MCF 10A (cell line): ENCODE measurements around the gene HOXA3. TPM values are rescaled to one million over a fixed set of nuclear protein-coding genes. Genes with fewer than 3 reads are reported as not detected.

ENCODE experiments used
- BruUV-seq: library from RNA; stranded (reverse); fragments of 400-500 nt; replicated peaks from 2 replicates; lab custom pipeline; 2021; lab: Mats Ljungman, UMichigan
- CTCF ChIA-PET: fragments of 300-600 bp; sonication (Branson Sonifier 250); formaldehyde crosslinking; extraction: SDS; loops from one replicate; lab custom pipeline; 2021; ENCODE audit warnings: antibody characterized with exemption, inconsistent platforms; lab: Yijun Ruan, JAX
- POLR2A ChIA-PET: fragments of 300-600, 350-650 bp; sonication (Branson Sonifier 250); formaldehyde crosslinking; extraction: SDS; loops from one replicate; lab custom pipeline; 2020; ENCODE audit warnings: antibody characterized with exemption, inconsistent platforms; lab: Yijun Ruan, JAX
- DNase-seq: peaks from one replicate; pipeline ENCODE4 v3.0.0-alpha.2; 2018; ENCODE audit not compliant: unreplicated experiment
- H3K27ac Mint-ChIP-seq: one replicate; pipeline ENCODE4 v1.8.0; 2022; ENCODE audit warnings: mild to moderate bottlenecking, low read depth, mixed read lengths; ENCODE audit not compliant: unreplicated experiment
- H3K27me3 Mint-ChIP-seq: one replicate; pipeline ENCODE4 v1.8.0; 2022; ENCODE audit warnings: mixed read lengths; ENCODE audit not compliant: insufficient read depth, unreplicated experiment
- H3K36me3 Mint-ChIP-seq: one replicate; pipeline ENCODE4 v1.8.0; 2022; ENCODE audit warnings: mild to moderate bottlenecking, moderate library complexity, mixed read lengths; ENCODE audit not compliant: insufficient read depth, unreplicated experiment
- H3K4me1 Mint-ChIP-seq: one replicate; pipeline ENCODE4 v1.8.0; 2022; ENCODE audit warnings: mixed read lengths; ENCODE audit not compliant: insufficient read depth, unreplicated experiment
- H3K4me3 Mint-ChIP-seq: one replicate; pipeline ENCODE4 v1.8.0; 2022; ENCODE audit warnings: mild to moderate bottlenecking, moderate library complexity, mixed read lengths; ENCODE audit not compliant: unreplicated experiment
- H3K9me3 Mint-ChIP-seq: one replicate; pipeline ENCODE4 v1.8.0; 2022; ENCODE audit warnings: mixed read lengths; ENCODE audit not compliant: unreplicated experiment
- intact Hi-C: fragments of 100-400 bp; cut with micrococcal nuclease; formaldehyde crosslinking; loops from 2 replicates; pipeline ENCODE4 v1.14.1; 2022
- total RNA-seq: library from RNA; stranded (reverse); gene quantifications from 2 replicates; pipeline ENCODE4 v1.2.3, GENCODE V29; 2022
- TF ChIP-seq, protein P1 (sequence below): fragments of 200-600 bp; IDR thresholded peaks from one replicate; pipeline ENCODE4 v1.8.0; 2022; ENCODE audit warnings: antibody characterized with exemption, mild to moderate bottlenecking; ENCODE audit not compliant: unreplicated experiment

Gene HOXA3
- total RNA-seq, 1 experiment from 2014 or later: 8.2 TPM

DNA sequence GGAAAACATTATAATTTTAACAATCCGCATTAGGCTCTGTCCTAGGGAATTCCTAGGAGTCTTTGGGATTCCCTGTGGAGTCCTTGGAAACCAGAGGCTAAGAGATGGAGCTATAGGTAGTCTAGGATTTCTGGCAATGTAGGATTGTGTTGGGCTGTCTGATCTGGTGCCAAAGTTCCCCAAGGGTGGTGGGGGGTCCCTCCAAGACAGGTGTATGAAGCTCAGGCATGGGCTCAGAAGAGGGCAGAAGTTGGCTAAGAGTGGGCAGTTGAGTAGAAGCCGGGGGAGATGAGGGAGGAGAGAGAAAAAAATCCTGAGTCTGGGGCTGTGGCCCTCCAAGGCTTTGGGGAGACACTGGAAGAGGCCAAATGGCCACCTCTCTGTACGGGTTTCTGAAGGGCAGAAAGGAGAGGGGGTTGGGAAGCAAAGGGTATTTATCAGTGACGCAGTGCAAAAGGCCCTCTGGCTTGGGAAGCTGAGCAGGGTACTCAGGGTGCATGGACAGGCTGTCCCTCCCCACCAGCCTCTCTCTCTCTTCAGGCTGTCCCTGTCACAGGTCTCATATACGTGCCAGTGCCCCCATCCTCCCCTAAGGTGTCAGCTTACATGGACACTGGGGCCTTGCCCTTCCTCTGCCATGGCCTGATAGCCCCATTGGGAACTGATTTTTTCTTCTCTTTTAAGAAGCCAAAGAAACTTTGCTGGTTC is 5.7 kb downstream of the HOXA3 start:
- CTCF ChIA-PET: interaction anchor here (0.6 to 1.1 kb wide), 3 partner anchors 479 to 1056 kb away, joined by 3 read pairs; no protein-coding TSS in a partner anchor
- Mint-ChIP-seq H3K4me1 (peaks cover 10% of the 10 kb centered on the region), H3K9me3 (no peaks in the 10 kb centered on the region), H3K4me3 (peak overlapping the region; percentile 14), H3K36me3 (peaks cover 17% of the 10 kb centered on the region), H3K27ac (no peak overlapping the region), H3K27me3 (no peaks in the 10 kb centered on the region)
- POLR2A ChIA-PET: interaction anchor here (0.5 to 5.2 kb wide), 2 partner anchors 24 to 958 kb away, joined by 3 to 36 read pairs; no protein-coding TSS in a partner anchor
- TF ChIP-seq, protein P1, sequence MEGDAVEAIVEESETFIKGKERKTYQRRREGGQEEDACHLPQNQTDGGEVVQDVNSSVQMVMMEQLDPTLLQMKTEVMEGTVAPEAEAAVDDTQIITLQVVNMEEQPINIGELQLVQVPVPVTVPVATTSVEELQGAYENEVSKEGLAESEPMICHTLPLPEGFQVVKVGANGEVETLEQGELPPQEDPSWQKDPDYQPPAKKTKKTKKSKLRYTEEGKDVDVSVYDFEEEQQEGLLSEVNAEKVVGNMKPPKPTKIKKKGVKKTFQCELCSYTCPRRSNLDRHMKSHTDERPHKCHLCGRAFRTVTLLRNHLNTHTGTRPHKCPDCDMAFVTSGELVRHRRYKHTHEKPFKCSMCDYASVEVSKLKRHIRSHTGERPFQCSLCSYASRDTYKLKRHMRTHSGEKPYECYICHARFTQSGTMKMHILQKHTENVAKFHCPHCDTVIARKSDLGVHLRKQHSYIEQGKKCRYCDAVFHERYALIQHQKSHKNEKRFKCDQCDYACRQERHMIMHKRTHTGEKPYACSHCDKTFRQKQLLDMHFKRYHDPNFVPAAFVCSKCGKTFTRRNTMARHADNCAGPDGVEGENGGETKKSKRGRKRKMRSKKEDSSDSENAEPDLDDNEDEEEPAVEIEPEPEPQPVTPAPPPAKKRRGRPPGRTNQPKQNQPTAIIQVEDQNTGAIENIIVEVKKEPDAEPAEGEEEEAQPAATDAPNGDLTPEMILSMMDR: no peak
- BruUV-seq: no TSS peak
- DNase-seq: no peak
- intact Hi-C loops: no loop called here

DNA sequence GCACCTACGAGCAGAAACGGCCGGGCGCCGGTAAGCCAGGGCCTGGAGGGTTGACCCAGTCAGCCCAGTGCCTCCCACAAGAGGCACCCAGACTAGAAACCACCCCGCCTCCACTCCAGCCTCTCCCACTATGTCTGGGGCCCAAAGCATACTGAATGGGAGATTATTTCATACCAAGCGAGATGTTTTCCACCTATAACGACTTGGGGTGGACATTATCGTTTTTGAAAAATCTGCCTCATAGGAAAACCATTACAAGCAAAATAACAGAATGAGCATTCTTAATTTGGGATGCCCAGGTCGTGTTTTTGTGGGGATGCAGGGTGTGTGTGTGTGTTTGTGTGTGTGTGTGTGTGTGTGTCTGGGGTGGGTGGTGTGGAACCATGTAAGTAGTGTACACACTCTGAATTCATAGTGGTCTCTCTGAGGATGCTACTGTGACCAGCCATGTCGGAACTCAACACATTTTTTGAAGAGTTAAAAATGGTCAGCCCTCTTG is 6.4 kb downstream of the HOXA3 start:
- intact Hi-C loops: no loop called here
- H3K4me1 Mint-ChIP-seq: peaks cover 14% of the 10 kb centered on the region
- no peaks in the 10 kb centered on the region for H3K27me3 Mint-ChIP-seq
- no peak for DNase-seq
- TF ChIP-seq, protein P1: no peak
- H3K36me3 Mint-ChIP-seq: peaks cover 24% of the 10 kb centered on the region
- CTCF ChIA-PET: interaction anchor here (0.6 to 2.9 kb wide), 5 partner anchors 46 to 1056 kb away, joined by 3 to 16 read pairs (median 3); no protein-coding TSS in a partner anchor
- no TSS peak for BruUV-seq
- H3K9me3 Mint-ChIP-seq: no peaks in the 10 kb centered on the region
- H3K27ac Mint-ChIP-seq: no peak overlapping the region
- H3K4me3 Mint-ChIP-seq: no peak overlapping the region
- POLR2A ChIA-PET: interaction anchor here (7.1 to 7.2 kb wide), 2 partner anchors 17 to 289 kb away, joined by 49 to 459 read pairs; partner anchors contain the start of gene HOXA9

DNA sequence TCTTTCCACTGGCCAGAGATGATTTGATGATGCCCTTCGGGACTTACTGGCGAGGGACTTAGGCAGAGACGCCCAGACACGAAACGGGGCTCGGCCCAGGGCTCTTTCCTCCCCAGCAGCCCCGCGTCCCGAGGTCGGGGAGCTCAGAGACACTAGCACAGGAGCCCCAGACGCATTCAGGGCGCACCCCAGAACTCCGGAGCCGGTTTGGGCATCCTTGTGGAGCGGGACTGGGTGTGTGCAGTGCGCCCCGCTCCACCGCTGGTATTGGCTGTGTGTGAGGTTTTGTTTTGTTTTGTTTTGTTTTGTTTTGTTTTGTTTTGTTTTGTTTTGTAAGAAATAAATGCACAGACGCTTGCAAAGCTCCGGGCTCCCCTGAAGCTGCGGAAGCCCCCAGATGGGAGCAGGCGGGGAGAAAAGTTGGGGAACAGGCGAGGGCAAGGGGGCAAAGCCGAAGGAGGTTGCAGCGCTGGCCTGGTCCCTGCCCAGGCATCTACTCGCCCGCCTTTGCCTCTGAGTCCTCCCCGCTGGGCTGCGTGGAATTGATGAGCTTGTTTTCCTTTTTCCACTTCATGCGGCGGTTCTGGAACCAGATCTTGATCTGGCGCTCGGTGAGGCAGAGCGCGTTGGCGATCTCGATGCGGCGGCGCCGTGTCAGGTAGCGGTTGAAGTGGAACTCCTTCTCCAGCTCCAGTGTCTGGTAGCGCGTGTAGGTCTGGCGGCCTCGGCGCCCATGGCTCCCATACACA is 7.0 kb downstream of the HOXA3 start:
- no peaks in the 10 kb centered on the region for H3K27me3 Mint-ChIP-seq

More for the DNA sequence above, 7.0 kb downstream of the HOXA3 start:
- no peak overlapping the region for H3K27ac Mint-ChIP-seq
- ChIA-PET POLR2A (interaction anchor here (0.6 to 7.2 kb wide), 8 partner anchors 18 to 655 kb away, joined by 3 to 459 read pairs (median 25); partner anchors contain the start of gene HOXA9), CTCF (interaction anchor here (0.6 to 6.7 kb wide), 15 partner anchors 16 to 1046 kb away, joined by 3 to 190 read pairs (median 7); no protein-coding TSS in a partner anchor)
- peaks cover 16% of the 10 kb centered on the region for H3K4me1 Mint-ChIP-seq
- TF ChIP-seq, protein P1: no peak
- DNase-seq: no peak
- intact Hi-C loops: no loop called here
- no peak overlapping the region for H3K4me3 Mint-ChIP-seq
- no TSS peak for BruUV-seq
- H3K36me3 Mint-ChIP-seq: peaks cover 29% of the 10 kb centered on the region
- H3K9me3 Mint-ChIP-seq: no peaks in the 10 kb centered on the region
